BE2C (cell line): ENCODE measurements around the gene CFAP43.

ENCODE experiments used
- DNase-seq: peaks from one replicate; pipeline ENCODE4 v3.0.0-alpha.2; 2020
- H3K27me3 ChIP-seq: fragments of 250-450 bp; sonication (Bioruptor Pico); 2 replicates; pipeline ENCODE4 v1.5.1; 2020; ENCODE audit warnings: mild to moderate bottlenecking
- H3K36me3 ChIP-seq: fragments of 250-450 bp; sonication (Bioruptor Pico); 2 replicates; pipeline ENCODE4 v1.5.1; 2020; ENCODE audit warnings: mild to moderate bottlenecking
- H3K4me1 ChIP-seq: fragments of 250-450 bp; sonication (Bioruptor Pico); 2 replicates; pipeline ENCODE4 v1.5.1; 2020
- H3K4me3 ChIP-seq: 2 replicates; pipeline ENCODE4 v1.5.1; 2011; ENCODE audit warnings: low read depth, low read length
- H3K9me3 ChIP-seq: fragments of 250-450 bp; sonication (Bioruptor Pico); 2 replicates; pipeline ENCODE4 v1.5.1; 2020
- CTCF ChIP-seq: IDR thresholded peaks from 2 replicates; pipeline ENCODE4 v1.5.1; 2012; ENCODE audit warnings: mild to moderate bottlenecking, low read depth, low read length

Gene CFAP43

GRCh38 chr10:104100795-104101194 is 131.4 kb downstream of the CFAP43 start:
- no peak overlapping the region for H3K4me3 ChIP-seq
- H3K4me1 ChIP-seq = no peaks in the 10 kb centered on the region
- no peak for DNase-seq
- no peak for TF ChIP-seq CTCF
- H3K36me3 ChIP-seq = no peaks in the 10 kb centered on the region
- no peaks in the 10 kb centered on the region for H3K27me3 ChIP-seq
- H3K9me3 ChIP-seq = no peaks in the 10 kb centered on the region; the same call in 1 of the 2 replicates

GRCh38 chr10:104099941-104100340 is 132.2 kb downstream of the CFAP43 start:
- DNase-seq = no peak
- TF ChIP-seq CTCF = no peak
- no peak overlapping the region for H3K4me3 ChIP-seq
- H3K4me1 ChIP-seq = no peaks in the 10 kb centered on the region
- H3K9me3 ChIP-seq = no peaks in the 10 kb centered on the region; the same call in 1 of the 2 replicates
- H3K36me3 ChIP-seq = no peaks in the 10 kb centered on the region
- H3K27me3 ChIP-seq = no peaks in the 10 kb centered on the region

GRCh38 chr10:104099269-104099668 is 132.9 kb downstream of the CFAP43 start:
- Histone ChIP-seq H3K4me1 (no peaks in the 10 kb centered on the region), H3K36me3 (no peaks in the 10 kb centered on the region), H3K4me3 (no peak overlapping the region), H3K9me3 (no peaks in the 10 kb centered on the region; the same call in 1 of the 2 replicates), H3K27me3 (no peaks in the 10 kb centered on the region)
- TF ChIP-seq CTCF = no peak
- DNase-seq = no peak

- Histone ChIP-seq H3K4me3 (no peak overlapping the region), H3K36me3 (no peaks in the 10 kb centered on the region), H3K9me3 (no peaks in the 10 kb centered on the region; the same call in 1 of the 2 replicates), H3K4me1 (no peaks in the 10 kb centered on the region), H3K27me3 (no peaks in the 10 kb centered on the region)
- TF ChIP-seq CTCF = no peak
- no peak for DNase-seq
These were observed 133.7 kb downstream of the CFAP43 start for GRCh38 chr10:104098358-104098925.

GRCh38 chr10:104096692-104097091 is 135.5 kb downstream of the CFAP43 start:
- H3K27me3 ChIP-seq = no peaks in the 10 kb centered on the region
- no peaks in the 10 kb centered on the region; the same call in 1 of the 2 replicates for H3K9me3 ChIP-seq
- no peaks in the 10 kb centered on the region for H3K4me1 ChIP-seq
- no peak overlapping the region for H3K4me3 ChIP-seq
- DNase-seq = no peak
- H3K36me3 ChIP-seq = no peaks in the 10 kb centered on the region
- no peak for TF ChIP-seq CTCF

- Histone ChIP-seq H3K9me3 (no peaks in the 10 kb centered on the region; the same call in 1 of the 2 replicates), H3K36me3 (no peaks in the 10 kb centered on the region), H3K4me1 (no peaks in the 10 kb centered on the region), H3K4me3 (no peak overlapping the region), H3K27me3 (no peaks in the 10 kb centered on the region; the same call in 1 of the 2 replicates)
- DNase-seq = no peak
- no peak for TF ChIP-seq CTCF
These were observed 139.4 kb downstream of the CFAP43 start for GRCh38 chr10:104092749-104093148.
